KBM-7 (cell line): Measurements from ENCODE around the gene TMEM135.
"Not testable (repeated sequence)": the region's sequence is repeated elsewhere in the genome, so short reads cannot be mapped to it uniquely, and the experiment has no call there.

Experiments used
- DNase-seq: peaks from one replicate; pipeline ENCODE4 v3.0.0-alpha.2; 2015
- in situ Hi-C: fragments of 300-500 bp; cut with MboI; formaldehyde crosslinking; loops from 2 replicates; pipeline ENCODE4 v1.14.3; 2020; ENCODE audit warnings: low sequenced_read_pairs, low pct_unique_long_range_greater_than_20kb, mixed read lengths

Gene TMEM135

GRCh38 chr11:87179621-87180020 lies 141.9 kb downstream of the TMEM135 start:
- DNase-seq = no peak
- in situ Hi-C loops = no loop called here

- in situ Hi-C loops = no loop called here
Measured at GRCh38 chr11:87180742-87181141, 143.0 kb downstream of the TMEM135 start.

DNA sequence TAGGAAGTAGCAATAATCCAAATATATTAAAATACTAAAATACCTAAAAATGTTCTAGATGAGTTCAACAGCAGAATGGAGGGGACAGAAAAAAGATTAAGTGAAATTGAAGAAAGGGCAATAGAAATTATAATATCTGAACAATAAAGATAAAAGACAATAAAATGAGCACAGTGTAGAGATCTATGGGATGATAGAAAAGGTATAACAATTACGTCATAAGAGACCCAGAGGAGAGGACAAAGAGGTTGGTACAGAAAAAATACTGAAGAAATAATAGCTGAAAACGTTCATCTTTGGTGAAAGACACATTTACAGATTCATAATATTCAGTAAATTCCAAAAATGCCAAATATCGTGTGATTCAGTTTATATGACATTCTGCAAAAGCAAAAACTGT lies 143.4 kb downstream of the TMEM135 start:
- in situ Hi-C loops = no loop called here
- no peak for DNase-seq

More at GRCh38 chr11:87180742-87181141, 143.0 kb downstream of the TMEM135 start:
- DNase-seq = no peak

DNA sequence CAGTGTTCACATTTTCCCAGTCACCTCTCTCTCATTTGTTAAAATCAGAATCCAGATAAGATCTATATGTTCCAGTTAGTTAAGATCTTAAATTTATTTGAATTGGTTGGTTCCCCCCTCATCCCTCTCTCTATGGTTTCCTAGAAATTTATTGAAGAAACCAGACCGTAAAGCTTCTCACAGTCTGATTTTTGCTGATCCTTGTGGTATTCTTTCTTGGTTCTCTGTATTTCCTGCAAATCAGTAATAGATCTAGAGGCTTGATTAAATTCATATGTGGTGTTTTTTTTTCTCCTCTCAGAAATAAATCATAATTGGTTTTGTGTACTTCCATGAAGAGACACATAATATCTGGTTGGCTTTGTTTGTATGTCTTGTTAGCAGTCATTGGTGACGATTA lies 147.5 kb downstream of the TMEM135 start:
- in situ Hi-C loops = no loop called here

GRCh38 chr11:87187076-87187475 lies 149.3 kb downstream of the TMEM135 start:
- DNase-seq = no peak
- in situ Hi-C loops = no loop called here

More for the DNA sequence above, 147.5 kb downstream of the TMEM135 start:
- DNase-seq = no peak

- in situ Hi-C loops = no loop called here
Measured at GRCh38 chr11:87187930-87188329, 150.2 kb downstream of the TMEM135 start.

GRCh38 chr11:87188396-87188795 lies 150.7 kb downstream of the TMEM135 start:
- in situ Hi-C loops = not testable (repeated sequence)

More at GRCh38 chr11:87187930-87188329, 150.2 kb downstream of the TMEM135 start:
- no peak for DNase-seq

DNA sequence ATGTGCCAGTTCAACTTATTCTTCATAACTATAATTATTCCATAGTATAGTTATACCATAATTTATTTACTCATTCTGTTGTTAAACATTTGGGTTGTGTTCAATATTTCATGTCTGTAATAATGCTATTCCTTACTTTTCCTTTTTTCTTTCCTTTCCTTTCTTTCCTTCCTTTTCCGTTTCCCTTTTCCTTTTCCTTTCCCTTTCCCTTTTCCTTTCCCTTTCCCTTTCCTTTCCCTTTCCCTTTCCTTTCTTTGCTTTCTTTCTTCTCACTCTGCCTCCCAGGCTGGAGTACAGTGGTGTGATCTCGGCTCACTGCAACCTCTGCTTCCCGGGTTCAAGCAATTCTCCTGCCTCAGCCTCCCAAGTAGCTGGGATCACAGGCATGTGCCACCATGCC lies 151.2 kb downstream of the TMEM135 start:
- DNase-seq, in situ Hi-C loops: not testable (repeated sequence)

More at GRCh38 chr11:87188396-87188795, 150.7 kb downstream of the TMEM135 start:
- not testable (repeated sequence) for DNase-seq

DNA sequence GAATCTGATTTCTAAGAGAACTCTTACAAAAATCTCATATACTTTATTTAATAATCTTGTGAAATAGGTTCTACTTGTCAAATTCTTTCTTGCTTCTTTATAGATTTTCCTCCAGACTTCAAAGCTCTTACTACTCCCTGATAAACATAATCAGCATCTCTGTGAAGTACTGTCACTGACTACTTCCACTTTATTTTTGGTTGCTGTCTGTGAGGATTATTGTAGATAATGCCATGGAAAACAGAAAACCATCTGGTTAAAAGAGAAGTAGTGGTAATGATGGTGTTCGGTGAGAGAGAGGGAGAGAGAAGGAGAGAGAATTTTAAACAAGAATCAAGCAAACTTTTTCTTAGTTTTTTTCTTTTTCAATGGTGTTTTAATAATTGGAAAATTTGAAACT lies 152.3 kb downstream of the TMEM135 start:
- in situ Hi-C loops = no loop called here
- DNase-seq = no peak

GRCh38 chr11:87193756-87194470 lies 156.2 kb downstream of the TMEM135 start:
- in situ Hi-C loops = no loop called here
- no peak for DNase-seq

DNA sequence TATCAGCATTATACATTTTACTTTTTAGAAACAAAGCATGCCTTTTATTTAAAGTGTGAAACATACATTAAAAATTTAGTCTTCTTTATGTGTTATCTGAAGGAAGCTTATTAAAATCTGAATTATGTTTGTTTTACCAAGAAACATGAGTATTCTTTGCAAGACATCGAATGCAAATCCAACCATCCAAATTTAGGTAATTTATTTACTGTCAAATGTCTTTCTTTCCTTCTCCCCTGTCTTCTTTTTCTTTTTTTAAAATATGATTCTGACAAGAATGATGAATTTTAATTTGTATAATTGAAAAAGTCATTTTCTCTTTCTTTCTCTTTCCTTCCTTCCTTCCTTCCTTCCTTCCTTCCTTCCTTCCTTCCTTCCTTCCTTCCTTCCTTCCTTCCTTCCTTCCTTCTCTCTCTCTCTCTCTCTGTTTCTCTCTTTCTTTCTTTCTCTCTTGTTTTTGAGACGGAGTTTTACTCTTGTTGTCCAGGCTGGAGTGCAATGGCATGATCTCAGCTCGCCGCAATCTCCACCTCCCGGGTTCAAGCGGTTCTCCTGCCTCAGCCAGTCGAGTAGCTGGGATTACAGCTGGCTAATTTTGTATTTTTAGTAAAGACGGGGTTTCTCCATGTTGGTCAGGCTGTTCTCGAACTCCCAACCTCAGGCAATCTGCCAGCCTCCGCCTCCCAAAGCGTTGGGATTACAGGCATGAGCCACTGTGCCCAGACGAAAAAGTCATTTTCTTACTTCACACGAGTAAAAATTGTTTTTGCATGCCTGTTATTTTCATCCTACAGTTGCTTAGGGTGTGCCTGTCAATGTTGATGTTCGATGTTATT lies 157.5 kb downstream of the TMEM135 start:
- in situ Hi-C loops = no loop called here
- DNase-seq = no peak

DNA sequence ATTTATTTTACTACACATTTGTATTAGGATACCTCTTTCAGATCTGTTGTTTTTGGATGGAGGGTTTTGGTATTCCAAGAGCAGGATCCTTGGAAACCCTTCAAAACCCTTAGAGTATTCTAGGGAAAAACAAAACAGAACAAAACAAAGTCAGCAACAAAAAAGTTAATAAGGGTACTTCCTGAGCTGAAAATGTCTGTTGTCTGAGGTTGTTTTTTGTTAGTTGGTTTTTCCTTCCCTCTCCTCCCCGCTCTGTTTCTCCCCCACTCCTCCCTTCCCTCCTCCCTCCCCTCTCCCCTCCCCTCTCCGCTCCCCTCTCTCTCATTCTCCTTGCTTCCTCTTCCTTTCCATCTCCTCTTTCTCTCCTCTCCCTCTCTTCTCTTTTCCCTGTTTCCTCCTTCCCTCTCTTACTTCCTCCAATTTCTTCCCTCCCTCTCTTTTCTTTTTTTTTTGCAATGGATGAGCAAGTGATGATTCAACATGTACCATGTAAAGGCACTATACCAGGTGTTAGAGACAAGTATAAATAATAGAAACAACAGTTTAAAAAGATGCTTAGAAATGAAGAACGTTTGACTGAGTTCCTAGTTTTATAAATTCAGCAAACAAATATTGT lies 160.6 kb downstream of the TMEM135 start:
- in situ Hi-C loops = no loop called here
- DNase-seq = no peak

DNA sequence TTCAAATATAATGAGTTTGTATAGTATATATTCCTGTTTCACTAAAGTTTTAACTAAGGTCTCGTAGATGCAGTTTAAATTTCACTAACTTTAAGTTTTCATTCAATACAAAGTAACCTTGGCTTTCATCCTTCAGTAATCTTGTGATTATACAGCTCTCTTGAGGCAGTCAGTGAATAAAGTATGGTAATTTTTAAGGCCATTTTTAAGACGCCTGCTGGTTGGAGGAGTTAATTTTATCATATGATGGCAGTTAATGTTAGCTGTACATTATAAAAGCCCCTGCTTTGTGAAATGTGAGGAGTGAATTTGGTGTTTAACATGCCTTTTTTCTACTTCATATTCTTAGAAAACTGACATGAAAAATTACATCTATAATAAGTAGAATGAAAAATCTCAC lies 163.6 kb downstream of the TMEM135 start:
- DNase-seq = no peak
- in situ Hi-C loops = no loop called here

DNA sequence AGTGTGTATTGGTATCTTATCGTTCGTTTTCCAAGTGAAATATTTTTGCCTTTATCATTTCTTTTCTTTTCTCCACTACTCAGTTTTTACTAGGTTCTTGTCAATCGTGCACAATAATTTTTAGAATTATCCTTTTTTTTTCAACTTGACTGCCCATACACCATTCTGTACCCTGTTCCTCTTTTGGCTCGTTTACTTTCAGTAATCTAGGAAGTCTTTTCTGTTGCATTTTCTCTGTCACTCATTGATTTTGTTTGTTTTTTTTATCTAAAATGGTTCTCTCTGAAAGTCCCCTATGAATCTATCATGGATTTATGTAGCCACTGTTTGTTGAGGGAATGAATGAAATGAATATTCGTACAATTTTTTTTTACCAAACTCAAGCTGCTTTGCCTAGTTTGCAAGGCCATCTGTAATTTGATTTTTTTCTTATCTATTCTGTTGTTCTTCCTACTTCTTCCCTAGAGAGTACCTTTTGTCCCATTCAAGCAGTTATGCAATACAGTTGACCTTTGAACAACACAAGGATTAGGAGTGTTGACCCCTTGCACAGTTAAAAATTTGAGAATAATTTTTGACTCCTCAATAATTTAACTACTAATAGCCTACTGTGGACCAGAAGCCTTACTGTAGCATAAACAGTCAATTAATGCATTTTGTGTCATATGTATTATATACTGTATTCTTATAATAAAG lies 166.3 kb downstream of the TMEM135 start:
- in situ Hi-C loops = no loop called here
- DNase-seq = peak; percentile 12

DNA sequence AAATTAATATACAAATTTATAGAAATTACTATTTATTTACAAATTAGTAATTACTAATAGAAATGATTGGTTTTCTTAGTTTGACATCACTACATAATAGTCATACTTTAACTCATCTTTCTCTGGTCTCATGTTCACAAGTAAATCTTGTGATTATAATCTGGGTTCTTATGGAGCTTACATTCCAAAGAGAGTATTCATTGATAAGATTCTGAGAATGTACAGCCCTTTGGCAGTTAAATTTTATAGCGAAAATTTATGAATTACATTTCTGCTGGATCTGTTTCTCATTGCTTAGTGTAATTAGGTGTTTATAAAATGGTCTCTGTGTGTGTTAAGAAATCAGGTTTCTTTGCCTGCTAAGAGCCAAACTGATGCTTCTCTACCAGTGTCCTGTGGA lies 175.2 kb downstream of the TMEM135 start:
- in situ Hi-C loops = no loop called here
- DNase-seq = no peak

DNA sequence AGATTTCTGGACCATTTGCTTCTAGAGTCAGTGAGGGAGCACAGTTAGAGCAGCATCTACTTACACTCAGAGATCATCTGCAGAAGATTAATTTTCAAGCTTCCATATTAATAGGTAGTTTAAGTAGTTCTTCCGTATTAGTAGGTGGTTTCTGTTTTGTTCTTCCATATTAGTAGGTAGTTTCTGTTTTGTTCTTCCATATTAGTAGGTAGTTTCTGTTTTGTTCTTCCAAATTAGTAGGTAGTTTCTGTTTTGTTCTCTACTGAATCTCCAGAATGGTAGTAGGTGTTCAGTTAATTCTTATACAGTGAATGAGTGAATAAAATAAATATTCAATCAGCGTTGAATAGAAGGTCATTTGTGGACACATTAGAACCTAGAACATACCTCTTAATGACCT lies 175.7 kb downstream of the TMEM135 start:
- no peak for DNase-seq
- in situ Hi-C loops = no loop called here

- in situ Hi-C loops = no loop called here
- no peak for DNase-seq
Measured at GRCh38 chr11:87215236-87215635, 177.5 kb downstream of the TMEM135 start.

- in situ Hi-C loops = no loop called here
- DNase-seq = no peak
Measured at GRCh38 chr11:87219266-87219665, 181.5 kb downstream of the TMEM135 start.

- DNase-seq = no peak
- in situ Hi-C loops = no loop called here
Measured at GRCh38 chr11:87223816-87224215, 186.1 kb downstream of the TMEM135 start.
